Measurements from ENCODE around the gene ATG10.

ATG10 gene

DNA sequence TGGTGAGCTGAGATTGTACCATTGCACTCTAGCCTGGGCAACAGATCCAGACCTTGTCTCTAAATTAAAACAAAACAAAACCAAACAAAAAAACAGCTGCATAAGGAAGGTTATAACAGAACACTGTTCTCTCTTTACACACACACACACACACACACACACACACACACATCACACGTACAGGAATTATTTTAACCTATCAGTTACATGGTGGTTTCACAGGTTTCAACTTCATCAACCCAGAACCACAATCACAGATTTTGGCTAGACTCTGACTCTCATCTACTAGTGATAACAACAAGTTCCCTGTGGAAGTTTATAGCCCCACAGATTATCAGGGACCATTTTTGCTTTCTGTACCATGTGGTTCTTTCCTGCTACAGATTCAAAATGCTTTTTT, 246.1 kb downstream of the ATG10 start:
- Histone ChIP-seq H3K27me3 (ENCODE audit: insufficient read depth, low read length) (no peaks in the 10 kb centered on the region), H3K79me2 (ENCODE audit: insufficient read depth, low read length) (no peaks in the 10 kb centered on the region), H3K9me2 (ENCODE audit: low read depth, low read length) (no peaks in the 10 kb centered on the region), H3K9me3 (ENCODE audit: low read length) (no peaks in the 10 kb centered on the region), H3F3A (ENCODE audit: insufficient read depth, low read length) (no peaks in the 10 kb centered on the region), H3K27ac (ENCODE audit: low read depth, low read length, poor library complexity, severe bottlenecking) (no peak overlapping the region), H2AFZ (ENCODE audit: low read length) (no peak overlapping the region), H3K36me3 (ENCODE audit: insufficient read depth, low read length) (no peaks in the 10 kb centered on the region), H4K20me1 (ENCODE audit: insufficient read depth, low read length) (no peaks in the 10 kb centered on the region), H3K9ac (ENCODE audit: low read length) (no peak overlapping the region), H3K4me3 (ENCODE audit: low read depth, low read length, poor library complexity, severe bottlenecking) (no peak overlapping the region), H3K4me1 (ENCODE audit: insufficient read depth, low read length, severe bottlenecking) (no peaks in the 10 kb centered on the region), H3K4me2 (ENCODE audit: low read length) (no peak overlapping the region)
- no peak for TF ChIP-seq EZH2 (IDR thresholded peaks at IDR 0.05; ENCODE audit: borderline replicate concordance, low read length)
- TF ChIP-seq, protein P1, sequence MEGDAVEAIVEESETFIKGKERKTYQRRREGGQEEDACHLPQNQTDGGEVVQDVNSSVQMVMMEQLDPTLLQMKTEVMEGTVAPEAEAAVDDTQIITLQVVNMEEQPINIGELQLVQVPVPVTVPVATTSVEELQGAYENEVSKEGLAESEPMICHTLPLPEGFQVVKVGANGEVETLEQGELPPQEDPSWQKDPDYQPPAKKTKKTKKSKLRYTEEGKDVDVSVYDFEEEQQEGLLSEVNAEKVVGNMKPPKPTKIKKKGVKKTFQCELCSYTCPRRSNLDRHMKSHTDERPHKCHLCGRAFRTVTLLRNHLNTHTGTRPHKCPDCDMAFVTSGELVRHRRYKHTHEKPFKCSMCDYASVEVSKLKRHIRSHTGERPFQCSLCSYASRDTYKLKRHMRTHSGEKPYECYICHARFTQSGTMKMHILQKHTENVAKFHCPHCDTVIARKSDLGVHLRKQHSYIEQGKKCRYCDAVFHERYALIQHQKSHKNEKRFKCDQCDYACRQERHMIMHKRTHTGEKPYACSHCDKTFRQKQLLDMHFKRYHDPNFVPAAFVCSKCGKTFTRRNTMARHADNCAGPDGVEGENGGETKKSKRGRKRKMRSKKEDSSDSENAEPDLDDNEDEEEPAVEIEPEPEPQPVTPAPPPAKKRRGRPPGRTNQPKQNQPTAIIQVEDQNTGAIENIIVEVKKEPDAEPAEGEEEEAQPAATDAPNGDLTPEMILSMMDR (IDR thresholded peaks at IDR 0.05; ENCODE audit: low read length): no peak

DNA sequence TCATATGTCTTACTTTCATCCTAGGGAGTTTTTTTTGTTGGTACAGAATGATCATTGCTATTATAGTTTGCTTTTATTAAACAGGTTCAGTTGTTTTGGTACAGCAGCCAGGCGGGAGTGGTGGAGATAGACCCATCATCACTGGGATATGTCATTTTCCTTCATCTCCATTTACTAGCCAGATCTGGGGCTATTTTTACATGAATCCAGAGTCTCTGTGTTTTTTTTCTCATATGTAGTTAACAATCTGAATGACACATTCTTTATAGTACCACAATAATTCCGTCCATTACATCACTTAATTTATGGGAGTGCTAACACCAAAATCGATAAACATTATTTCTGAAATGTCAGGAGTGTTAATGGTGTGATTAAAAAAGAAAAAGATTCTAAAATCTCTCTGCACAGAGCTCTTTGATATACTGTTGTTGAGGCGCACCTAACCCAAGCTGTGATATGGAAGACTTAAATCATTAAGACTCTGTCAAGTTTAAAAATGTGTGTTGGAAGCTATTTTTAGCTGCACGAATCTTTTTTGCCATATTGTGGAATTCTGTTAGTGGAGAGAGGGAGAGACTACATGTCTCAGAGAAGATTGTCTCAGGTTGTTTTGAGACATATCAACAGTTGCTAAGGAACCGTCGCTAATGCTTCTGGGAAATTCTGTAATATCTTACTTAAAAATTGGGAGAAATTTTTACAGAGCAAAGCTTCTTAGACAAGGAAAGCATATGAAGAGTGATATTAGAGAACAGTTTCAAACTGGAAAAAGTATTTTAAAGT, 246.7 kb downstream of the ATG10 start:
- Histone ChIP-seq H3K79me2 (ENCODE audit: insufficient read depth, low read length) (no peaks in the 10 kb centered on the region), H3K4me2 (ENCODE audit: low read length) (no peak overlapping the region), H3K27me3 (ENCODE audit: insufficient read depth, low read length) (no peaks in the 10 kb centered on the region), H4K20me1 (ENCODE audit: insufficient read depth, low read length) (no peaks in the 10 kb centered on the region), H2AFZ (ENCODE audit: low read length) (no peak overlapping the region), H3K4me3 (ENCODE audit: low read depth, low read length, poor library complexity, severe bottlenecking) (no peak overlapping the region), H3K4me1 (ENCODE audit: insufficient read depth, low read length, severe bottlenecking) (no peaks in the 10 kb centered on the region), H3K27ac (ENCODE audit: low read depth, low read length, poor library complexity, severe bottlenecking) (no peak overlapping the region), H3K36me3 (ENCODE audit: insufficient read depth, low read length) (no peaks in the 10 kb centered on the region), H3F3A (ENCODE audit: insufficient read depth, low read length) (no peaks in the 10 kb centered on the region), H3K9me2 (ENCODE audit: low read depth, low read length) (no peaks in the 10 kb centered on the region), H3K9me3 (ENCODE audit: low read length) (no peaks in the 10 kb centered on the region), H3K9ac (ENCODE audit: low read length) (no peak overlapping the region)
- TF ChIP-seq, protein P1 (IDR thresholded peaks at IDR 0.05; ENCODE audit: low read length): no peak
- no peak for TF ChIP-seq EZH2 (IDR thresholded peaks at IDR 0.05; ENCODE audit: borderline replicate concordance, low read length)

DNA sequence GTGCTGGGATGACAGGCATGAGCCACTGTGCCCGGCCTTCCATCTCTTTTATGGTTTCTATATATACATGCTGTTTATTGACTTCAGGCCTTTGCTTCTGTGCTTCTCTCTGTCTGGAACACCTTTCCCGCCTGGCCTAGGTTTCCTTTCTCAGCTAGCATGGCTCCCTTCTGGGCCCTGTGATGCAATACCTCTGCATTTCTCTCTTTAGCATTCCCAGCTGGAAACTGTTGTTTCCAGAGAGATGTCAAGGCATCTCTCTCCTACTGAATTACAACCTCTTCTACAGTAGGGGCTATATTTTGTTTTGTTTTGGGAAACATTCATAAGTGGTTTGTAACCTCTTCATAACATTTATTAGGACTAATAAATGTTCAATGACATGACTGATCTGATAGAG, 249.2 kb downstream of the ATG10 start:
- no peak for TF ChIP-seq EZH2 (IDR thresholded peaks at IDR 0.05; ENCODE audit: borderline replicate concordance, low read length)
- TF ChIP-seq, protein P1 (IDR thresholded peaks at IDR 0.05; ENCODE audit: low read length): no peak
- Histone ChIP-seq H3K9me2 (ENCODE audit: low read depth, low read length) (no peaks in the 10 kb centered on the region), H3K27ac (ENCODE audit: low read depth, low read length, poor library complexity, severe bottlenecking) (no peak overlapping the region), H3K36me3 (ENCODE audit: insufficient read depth, low read length) (no peaks in the 10 kb centered on the region), H3K4me2 (ENCODE audit: low read length) (no peak overlapping the region), H3K9ac (ENCODE audit: low read length) (no peak overlapping the region), H3K79me2 (ENCODE audit: insufficient read depth, low read length) (no peaks in the 10 kb centered on the region), H4K20me1 (ENCODE audit: insufficient read depth, low read length) (no peaks in the 10 kb centered on the region), H3K9me3 (ENCODE audit: low read length) (no peaks in the 10 kb centered on the region), H3K4me1 (ENCODE audit: insufficient read depth, low read length, severe bottlenecking) (no peaks in the 10 kb centered on the region), H3F3A (ENCODE audit: insufficient read depth, low read length) (no peaks in the 10 kb centered on the region), H3K4me3 (ENCODE audit: low read depth, low read length, poor library complexity, severe bottlenecking) (no peak overlapping the region), H3K27me3 (ENCODE audit: insufficient read depth, low read length) (no peaks in the 10 kb centered on the region), H2AFZ (ENCODE audit: low read length) (no peak overlapping the region)

Measured in OCI-LY1 (cell line).